ENCODE measurements around the gene NHEJ1. TPM values are rescaled to one million over a fixed set of nuclear protein-coding genes. Genes with fewer than 3 reads are reported as not detected.
A peak's percentile ranks its signal among the peaks of the same experiment; 100 is the strongest.

The NHEJ1 gene
- total RNA-seq, 1 donor from 2014 or later: 18.1 TPM

DNA sequence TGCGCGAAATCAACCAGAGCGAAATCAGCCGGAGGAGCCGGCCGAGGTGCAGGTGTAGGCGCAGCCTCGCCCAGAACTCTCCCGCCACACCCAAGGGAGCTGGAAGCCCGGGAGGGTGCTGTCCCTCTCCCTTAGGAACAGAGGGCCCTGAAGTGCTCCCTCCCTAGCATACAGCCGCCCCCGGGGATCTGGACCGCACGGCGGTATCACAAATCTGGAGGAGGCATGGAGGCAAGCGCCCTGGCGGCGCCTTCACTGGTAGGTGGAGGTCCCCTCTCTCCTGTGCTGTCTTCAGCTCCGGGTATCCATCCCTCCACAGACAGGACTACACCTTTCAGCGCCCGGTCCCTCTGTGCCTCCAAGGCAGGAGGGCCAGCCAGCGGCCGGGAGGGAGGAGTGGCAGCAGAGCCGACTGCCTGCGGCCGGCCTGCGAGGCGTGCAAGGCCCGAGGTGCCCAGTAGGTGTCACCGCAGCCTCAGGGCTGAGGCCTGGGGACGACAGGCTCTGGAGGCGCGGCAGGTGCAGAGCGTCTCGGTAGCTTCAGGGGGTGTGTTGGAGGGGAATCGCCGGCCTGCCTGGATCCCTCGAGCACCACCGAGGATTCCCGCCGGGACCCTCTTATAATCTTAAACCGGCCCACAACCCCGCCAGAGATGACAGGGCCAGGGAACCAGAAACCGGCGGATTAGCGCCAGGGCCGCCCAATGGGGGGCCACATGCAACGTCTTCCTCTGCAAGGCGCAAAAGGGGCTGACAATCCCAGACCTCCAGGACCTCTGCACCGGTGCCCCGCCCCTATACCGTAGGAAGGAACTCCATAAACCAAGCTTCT lies 102.7 kb downstream of the NHEJ1 start:
- H3K4me3 Mint-ChIP-seq: peak overlapping the region; percentile 30
- intact Hi-C loops (cut with micrococcal nuclease): loop anchor here (1.0 to 2.0 kb wide), 5 partner anchors 61 to 295 kb away; no protein-coding TSS in a partner anchor
- H3K9me3 Mint-ChIP-seq: no peaks in the 10 kb centered on the region
- no peak overlapping the region for H3K27ac Mint-ChIP-seq
- no peaks in the 10 kb centered on the region for H3K4me1 Mint-ChIP-seq (ENCODE audit: low read depth)
- peaks cover 60% of the 10 kb centered on the region for H3K27me3 Mint-ChIP-seq (ENCODE audit: insufficient read depth)
- peak; percentile 68 for DNase-seq (ENCODE audit: low spot score)
- H3K36me3 Mint-ChIP-seq (ENCODE audit: low read depth): no peaks in the 10 kb centered on the region

DNA sequence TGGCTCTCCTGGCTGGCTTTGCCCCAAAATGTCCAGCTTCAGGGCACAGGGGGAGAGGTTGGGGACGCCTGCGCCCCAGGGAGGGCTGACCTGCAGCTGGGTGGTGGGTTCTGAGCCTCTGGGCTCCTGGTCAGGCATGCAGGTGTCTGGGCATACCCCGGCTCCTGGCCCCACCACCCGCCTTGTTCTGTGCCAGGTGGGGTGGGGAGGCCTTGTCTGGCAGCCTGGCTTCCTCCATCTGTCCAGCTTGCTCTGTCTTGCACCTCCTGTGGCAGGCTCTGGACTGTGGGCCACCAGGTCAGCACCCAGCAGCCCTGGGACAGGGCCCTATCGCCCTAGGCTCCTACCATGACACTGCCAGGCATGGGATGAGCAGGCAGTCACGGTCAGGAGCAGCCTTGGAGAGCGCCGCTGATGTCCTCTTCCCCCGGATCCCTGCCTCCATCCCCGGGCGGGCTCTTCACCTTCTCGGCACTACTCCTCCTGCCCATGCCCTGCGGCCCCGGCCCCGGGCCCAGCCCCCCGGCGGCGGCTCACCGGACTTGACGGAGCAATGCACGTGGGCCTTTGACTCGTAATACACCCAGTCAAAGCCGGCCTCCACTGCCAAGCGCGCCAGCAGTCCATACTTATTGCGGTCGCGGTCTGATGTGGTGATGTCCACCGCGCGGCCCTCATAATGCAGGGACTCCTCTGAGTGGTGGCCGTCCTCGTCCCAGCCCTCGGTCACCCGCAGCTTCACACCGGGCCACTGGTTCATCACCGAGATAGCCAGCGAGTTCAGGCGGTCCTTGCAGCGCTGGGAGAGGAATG lies 103.5 kb downstream of the NHEJ1 start:
- no peaks in the 10 kb centered on the region for H3K4me1 Mint-ChIP-seq (ENCODE audit: low read depth)
- no peak overlapping the region for H3K4me3 Mint-ChIP-seq
- DNase-seq (ENCODE audit: low spot score): no peak
- intact Hi-C loops (cut with micrococcal nuclease): no loop called here
- H3K27me3 Mint-ChIP-seq (ENCODE audit: insufficient read depth): peaks cover 56% of the 10 kb centered on the region
- no peaks in the 10 kb centered on the region for H3K9me3 Mint-ChIP-seq
- H3K27ac Mint-ChIP-seq: no peak overlapping the region
- H3K36me3 Mint-ChIP-seq (ENCODE audit: low read depth): no peaks in the 10 kb centered on the region

GRCh38 chr2:219056176-219056895 lies 104.3 kb downstream of the NHEJ1 start:
- Mint-ChIP-seq H3K4me1 (ENCODE audit: low read depth) (no peaks in the 10 kb centered on the region), H3K4me3 (no peak overlapping the region), H3K27me3 (ENCODE audit: insufficient read depth) (peaks cover 48% of the 10 kb centered on the region), H3K27ac (no peak overlapping the region), H3K9me3 (no peaks in the 10 kb centered on the region), H3K36me3 (ENCODE audit: low read depth) (no peaks in the 10 kb centered on the region)
- no peak for DNase-seq (ENCODE audit: low spot score)
- intact Hi-C loops (cut with micrococcal nuclease): no loop called here

DNA sequence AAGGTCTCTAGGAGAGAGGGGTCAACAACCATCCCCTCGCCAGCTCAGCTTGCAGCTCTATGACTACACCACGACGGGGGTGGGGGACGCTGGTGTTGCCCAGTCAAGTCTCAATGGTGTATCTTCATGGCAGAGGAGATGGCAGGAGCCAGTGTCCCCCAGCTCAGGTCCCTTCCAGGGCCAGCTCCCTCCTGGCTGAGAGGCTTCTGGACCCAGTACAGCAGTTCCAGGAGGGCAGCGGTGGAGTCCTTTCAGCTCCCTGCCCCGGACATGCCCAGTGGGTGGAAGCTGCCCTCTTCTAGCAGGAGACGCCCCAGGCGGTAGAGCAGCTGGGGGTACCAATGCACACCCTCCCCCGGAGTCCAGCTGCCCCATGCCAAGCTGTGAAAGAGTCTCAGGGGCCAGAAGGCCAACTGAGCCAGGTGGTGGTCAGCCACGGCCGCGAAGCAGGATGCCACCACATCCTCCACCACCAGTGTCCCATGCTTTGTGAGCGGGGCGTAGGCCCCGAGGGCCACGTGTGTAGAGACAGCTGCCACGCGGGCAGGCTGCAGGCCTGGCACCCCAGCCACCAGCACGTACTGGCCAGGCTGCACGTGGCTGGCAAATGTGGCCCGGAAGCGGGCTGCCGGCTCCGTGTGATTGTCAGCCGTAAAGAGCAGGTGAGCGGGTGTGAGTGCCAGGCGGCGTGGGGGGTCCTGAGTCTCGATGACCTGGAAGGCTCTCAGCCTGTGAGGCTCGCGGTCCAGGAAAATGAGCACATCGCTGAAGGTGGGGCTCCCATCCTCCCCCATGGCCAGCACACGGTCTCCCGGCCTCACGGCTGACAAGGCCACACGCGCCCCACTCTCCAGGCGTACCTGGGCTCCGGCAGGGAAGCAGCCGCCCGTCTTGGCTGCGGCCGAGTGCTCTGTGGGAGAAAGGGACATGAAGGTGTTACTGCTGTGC lies 105.4 kb downstream of the NHEJ1 start:
- intact Hi-C loops (cut with micrococcal nuclease): no loop called here
- Mint-ChIP-seq H3K4me3 (no peak overlapping the region), H3K4me1 (ENCODE audit: low read depth) (no peaks in the 10 kb centered on the region), H3K9me3 (no peaks in the 10 kb centered on the region), H3K27ac (no peak overlapping the region), H3K27me3 (ENCODE audit: insufficient read depth) (peaks cover 51% of the 10 kb centered on the region), H3K36me3 (ENCODE audit: low read depth) (no peaks in the 10 kb centered on the region)
- DNase-seq (ENCODE audit: low spot score): no peak

DNA sequence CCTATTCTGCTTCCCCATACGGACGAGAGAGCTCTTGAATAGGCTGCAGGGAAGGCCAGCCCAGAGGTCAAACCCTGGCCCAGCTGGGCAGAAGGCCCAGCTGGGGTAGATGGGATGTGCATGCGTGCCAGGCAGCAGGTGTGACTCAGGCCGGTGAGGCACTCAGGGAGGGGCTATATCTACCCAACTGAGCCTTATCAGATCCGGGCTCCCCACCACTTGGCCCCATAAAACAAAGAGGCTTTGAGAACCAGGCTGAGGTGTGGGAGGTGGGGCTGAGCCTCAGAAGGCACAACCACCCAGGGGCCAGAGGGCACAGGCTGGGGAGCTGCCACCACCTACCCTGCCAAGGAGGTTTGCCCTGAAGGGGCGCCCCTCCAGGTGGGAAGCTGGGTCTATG lies 111.3 kb downstream of the NHEJ1 start:
- H3K4me3 Mint-ChIP-seq: no peak overlapping the region
- H3K36me3 Mint-ChIP-seq (ENCODE audit: low read depth): no peaks in the 10 kb centered on the region
- H3K4me1 Mint-ChIP-seq (ENCODE audit: low read depth): no peaks in the 10 kb centered on the region
- H3K27me3 Mint-ChIP-seq (ENCODE audit: insufficient read depth): peaks cover 28% of the 10 kb centered on the region
- H3K9me3 Mint-ChIP-seq: no peaks in the 10 kb centered on the region
- no peak overlapping the region for H3K27ac Mint-ChIP-seq
- DNase-seq (ENCODE audit: low spot score): no peak
- intact Hi-C loops (cut with micrococcal nuclease): no loop called here

- intact Hi-C loops (cut with micrococcal nuclease): no loop called here
These were observed 114.6 kb downstream of the NHEJ1 start for GRCh38 chr2:219045937-219046550.

GRCh38 chr2:219042750-219043149 lies 117.9 kb downstream of the NHEJ1 start:
- Mint-ChIP-seq H3K4me1 (ENCODE audit: low read depth) (peaks cover 9% of the 10 kb centered on the region), H3K27me3 (ENCODE audit: insufficient read depth) (peaks cover 32% of the 10 kb centered on the region), H3K36me3 (ENCODE audit: low read depth) (no peaks in the 10 kb centered on the region), H3K4me3 (no peak overlapping the region), H3K9me3 (no peaks in the 10 kb centered on the region), H3K27ac (no peak overlapping the region)
- no peak for DNase-seq (ENCODE audit: low spot score)
- intact Hi-C loops (cut with micrococcal nuclease): no loop called here

More at GRCh38 chr2:219045937-219046550, 114.6 kb downstream of the NHEJ1 start:
- peaks cover 9% of the 10 kb centered on the region for H3K4me1 Mint-ChIP-seq (ENCODE audit: low read depth)
- H3K27ac Mint-ChIP-seq: no peak overlapping the region
- no peaks in the 10 kb centered on the region for H3K36me3 Mint-ChIP-seq (ENCODE audit: low read depth)
- H3K9me3 Mint-ChIP-seq: no peaks in the 10 kb centered on the region
- peaks cover 21% of the 10 kb centered on the region for H3K27me3 Mint-ChIP-seq (ENCODE audit: insufficient read depth)
- no peak for DNase-seq (ENCODE audit: low spot score)
- no peak overlapping the region for H3K4me3 Mint-ChIP-seq

- Mint-ChIP-seq H3K27me3 (ENCODE audit: insufficient read depth) (peaks cover 34% of the 10 kb centered on the region), H3K27ac (no peak overlapping the region), H3K4me1 (ENCODE audit: low read depth) (peaks cover 9% of the 10 kb centered on the region), H3K9me3 (no peaks in the 10 kb centered on the region), H3K4me3 (no peak overlapping the region), H3K36me3 (ENCODE audit: low read depth) (no peaks in the 10 kb centered on the region)
- no peak for DNase-seq (ENCODE audit: low spot score)
- intact Hi-C loops (cut with micrococcal nuclease): no loop called here
These were observed 118.5 kb downstream of the NHEJ1 start for GRCh38 chr2:219042157-219042556.

DNA sequence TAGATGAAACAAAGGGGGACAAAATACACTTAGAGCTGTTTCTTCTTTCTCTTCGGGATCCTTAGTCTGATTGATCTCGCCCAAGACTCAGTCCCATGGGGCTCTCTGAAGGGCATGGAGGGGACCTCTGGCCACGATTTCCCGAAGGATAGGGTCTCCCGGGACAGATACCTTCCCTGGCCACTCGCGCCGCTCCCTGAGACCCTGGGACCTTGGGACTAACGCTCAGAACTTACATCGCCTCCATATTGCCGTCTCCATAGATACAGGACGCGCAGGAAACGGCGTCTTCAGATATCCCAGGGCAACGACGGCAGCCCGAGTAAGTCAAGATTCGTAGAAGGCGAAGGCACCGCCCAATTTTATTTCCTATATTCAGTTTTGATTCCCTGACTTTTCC lies 119.4 kb downstream of the NHEJ1 start, which contains the start of gene CFAP65:
TSS of gene CFAP65 (minus strand) at position 265 of the 400 bp plus-strand sequence. CDS start 2,468 bp downstream, outside the sequence.
- H3K4me3 Mint-ChIP-seq: peak within 1 kb of the TSS; percentile 46
- H3K27me3 Mint-ChIP-seq (ENCODE audit: insufficient read depth): peaks cover 36% of the 10 kb centered on the region
- no peak for DNase-seq (ENCODE audit: low spot score)

DNA sequence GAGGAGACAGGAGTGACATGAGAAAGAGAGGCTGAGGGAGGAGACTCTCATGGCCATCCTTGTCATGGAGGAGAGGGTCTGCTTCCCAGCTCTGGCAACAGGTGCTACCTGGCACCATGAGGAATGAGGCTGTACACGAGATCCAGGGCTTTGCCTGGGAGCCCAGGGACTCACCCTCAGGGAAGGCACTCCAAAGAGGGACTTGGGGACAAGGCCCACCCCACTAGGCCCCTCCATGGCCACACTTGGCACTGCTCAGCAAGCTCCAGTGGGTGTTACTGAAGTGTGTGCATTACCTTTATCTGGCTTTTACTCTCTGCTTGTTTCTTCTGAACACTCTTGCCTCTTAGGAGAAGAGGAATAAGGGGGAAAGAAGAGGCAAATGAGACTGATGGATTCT lies 122.0 kb downstream of the NHEJ1 start:
- H3K4me1 Mint-ChIP-seq (ENCODE audit: low read depth): peaks cover 9% of the 10 kb centered on the region
- H3K36me3 Mint-ChIP-seq (ENCODE audit: low read depth): no peaks in the 10 kb centered on the region
- H3K27ac Mint-ChIP-seq: no peak overlapping the region
- intact Hi-C loops (cut with micrococcal nuclease): no loop called here
- no peak for DNase-seq (ENCODE audit: low spot score)
- no peak overlapping the region for H3K4me3 Mint-ChIP-seq
- peaks cover 49% of the 10 kb centered on the region for H3K27me3 Mint-ChIP-seq (ENCODE audit: insufficient read depth)
- no peaks in the 10 kb centered on the region for H3K9me3 Mint-ChIP-seq

More for the DNA sequence above, 119.4 kb downstream of the NHEJ1 start, which contains the start of gene CFAP65:
- Mint-ChIP-seq H3K9me3 (no peaks in the 10 kb centered on the region), H3K27ac (no peak within 1 kb of the TSS), H3K4me1 (ENCODE audit: low read depth) (peaks cover 9% of the 10 kb centered on the region), H3K36me3 (ENCODE audit: low read depth) (no peaks in the 10 kb centered on the region)
- intact Hi-C loops (cut with micrococcal nuclease): no loop called here

DNA sequence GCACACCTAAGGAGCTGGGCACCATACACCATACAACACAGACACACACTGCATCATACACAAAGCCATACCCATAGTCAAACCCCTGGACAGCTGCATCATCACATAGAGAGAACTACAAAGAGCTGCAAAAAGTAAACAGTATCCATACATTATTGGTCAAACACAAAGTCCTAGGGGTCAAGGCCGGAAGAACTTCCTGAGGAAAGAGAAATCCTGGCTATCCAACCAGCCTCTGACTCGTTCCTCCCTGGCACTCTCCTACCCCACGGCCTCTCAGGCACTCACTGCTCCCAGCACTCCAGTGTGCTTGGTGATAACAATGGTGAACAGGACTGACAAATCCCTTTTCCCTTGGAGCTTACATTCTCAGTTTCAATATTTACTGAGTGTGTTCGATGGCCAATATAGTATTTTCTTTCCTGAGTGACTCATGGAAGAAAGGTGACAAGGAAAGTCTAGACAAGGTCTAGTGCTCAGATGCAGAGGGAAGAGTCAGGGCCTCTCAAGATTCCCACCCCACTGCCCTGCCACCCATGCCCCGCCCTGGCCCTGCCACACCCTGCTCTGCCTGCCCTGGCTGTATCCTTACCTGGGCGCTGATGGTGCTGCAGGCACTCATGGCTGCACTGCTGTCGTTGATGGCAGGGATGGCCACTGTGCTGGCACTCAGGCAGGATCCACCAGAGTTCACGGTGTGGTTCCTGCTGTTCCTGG lies 122.7 kb downstream of the NHEJ1 start:
- Mint-ChIP-seq H3K27me3 (ENCODE audit: insufficient read depth) (peaks cover 51% of the 10 kb centered on the region), H3K4me1 (ENCODE audit: low read depth) (peaks cover 9% of the 10 kb centered on the region), H3K9me3 (no peaks in the 10 kb centered on the region), H3K36me3 (ENCODE audit: low read depth) (no peaks in the 10 kb centered on the region), H3K4me3 (no peak overlapping the region), H3K27ac (no peak overlapping the region)
- no peak for DNase-seq (ENCODE audit: low spot score)
- intact Hi-C loops (cut with micrococcal nuclease): no loop called here
